Activated CD4-positive, alpha-beta T cell treated with anti-CD3 and anti-CD28 coated beads, Interleukin-10, Interleukin-2, amounts not matched to agents 100 ng/mL and 50 ng/mL, durations not matched to agents 16 hours and 8 hours (primary cell): Measurements from ENCODE around the gene OLIG2.

Source experiments
- DNase-seq: peaks from one replicate; pipeline ENCODE4 v3.0.0-alpha.2; 2020

OLIG2 gene

DNA sequence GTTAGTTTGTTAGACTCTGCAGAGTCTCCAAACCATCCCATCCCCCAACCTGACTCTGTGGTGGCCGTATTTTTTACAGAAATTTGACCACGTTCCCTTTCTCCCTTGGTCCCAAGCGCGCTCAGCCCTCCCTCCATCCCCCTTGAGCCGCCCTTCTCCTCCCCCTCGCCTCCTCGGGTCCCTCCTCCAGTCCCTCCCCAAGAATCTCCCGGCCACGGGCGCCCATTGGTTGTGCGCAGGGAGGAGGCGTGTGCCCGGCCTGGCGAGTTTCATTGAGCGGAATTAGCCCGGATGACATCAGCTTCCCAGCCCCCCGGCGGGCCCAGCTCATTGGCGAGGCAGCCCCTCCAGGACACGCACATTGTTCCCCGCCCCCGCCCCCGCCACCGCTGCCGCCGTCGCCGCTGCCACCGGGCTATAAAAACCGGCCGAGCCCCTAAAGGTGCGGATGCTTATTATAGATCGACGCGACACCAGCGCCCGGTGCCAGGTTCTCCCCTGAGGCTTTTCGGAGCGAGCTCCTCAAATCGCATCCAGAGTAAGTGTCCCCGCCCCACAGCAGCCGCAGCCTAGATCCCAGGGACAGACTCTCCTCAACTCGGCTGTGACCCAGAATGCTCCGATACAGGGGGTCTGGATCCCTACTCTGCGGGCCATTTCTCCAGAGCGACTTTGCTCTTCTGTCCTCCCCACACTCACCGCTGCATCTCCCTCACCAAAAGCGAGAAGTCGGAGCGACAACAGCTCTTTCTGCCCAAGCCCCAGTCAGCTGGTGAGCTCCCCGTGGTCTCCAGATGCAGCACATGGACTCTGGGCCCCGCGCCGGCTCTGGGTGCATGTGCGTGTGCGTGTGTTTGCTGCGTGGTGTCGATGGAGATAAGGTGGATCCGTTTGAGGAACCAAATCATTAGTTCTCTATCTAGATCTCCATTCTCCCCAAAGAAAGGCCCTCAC is at the start of gene OLIG2:
Gene OLIG2, plus strand, starts transcription at position 447 of the 954 bp plus-strand sequence. CDS start 928 bp downstream, outside the sequence.
- DNase-seq = no peak

DNA sequence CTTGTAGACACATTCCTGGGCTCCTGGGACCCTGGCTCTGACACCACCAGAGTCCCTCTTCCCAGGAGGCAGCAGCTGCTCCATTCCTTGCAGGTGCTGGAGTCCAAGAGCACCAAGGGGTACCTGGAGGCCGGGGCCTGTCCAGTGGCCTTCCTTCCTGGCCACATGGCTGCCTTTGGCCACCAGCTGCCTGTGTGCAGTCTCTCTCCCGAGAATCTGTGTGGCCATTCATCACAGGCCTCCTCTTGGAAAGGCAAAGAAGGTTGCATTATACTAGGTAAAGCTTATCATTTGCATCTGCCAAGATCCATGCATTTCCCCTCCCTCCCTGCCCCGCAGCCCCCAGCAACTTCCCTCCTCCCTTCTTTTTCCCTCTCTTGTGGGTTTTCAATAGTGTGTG is 48.9 kb upstream of the OLIG2 start:
- DNase-seq = no peak

- DNase-seq = no peak
Observed at GRCh38 chr21:32977216-32977615, 48.5 kb upstream of the OLIG2 start.

DNA sequence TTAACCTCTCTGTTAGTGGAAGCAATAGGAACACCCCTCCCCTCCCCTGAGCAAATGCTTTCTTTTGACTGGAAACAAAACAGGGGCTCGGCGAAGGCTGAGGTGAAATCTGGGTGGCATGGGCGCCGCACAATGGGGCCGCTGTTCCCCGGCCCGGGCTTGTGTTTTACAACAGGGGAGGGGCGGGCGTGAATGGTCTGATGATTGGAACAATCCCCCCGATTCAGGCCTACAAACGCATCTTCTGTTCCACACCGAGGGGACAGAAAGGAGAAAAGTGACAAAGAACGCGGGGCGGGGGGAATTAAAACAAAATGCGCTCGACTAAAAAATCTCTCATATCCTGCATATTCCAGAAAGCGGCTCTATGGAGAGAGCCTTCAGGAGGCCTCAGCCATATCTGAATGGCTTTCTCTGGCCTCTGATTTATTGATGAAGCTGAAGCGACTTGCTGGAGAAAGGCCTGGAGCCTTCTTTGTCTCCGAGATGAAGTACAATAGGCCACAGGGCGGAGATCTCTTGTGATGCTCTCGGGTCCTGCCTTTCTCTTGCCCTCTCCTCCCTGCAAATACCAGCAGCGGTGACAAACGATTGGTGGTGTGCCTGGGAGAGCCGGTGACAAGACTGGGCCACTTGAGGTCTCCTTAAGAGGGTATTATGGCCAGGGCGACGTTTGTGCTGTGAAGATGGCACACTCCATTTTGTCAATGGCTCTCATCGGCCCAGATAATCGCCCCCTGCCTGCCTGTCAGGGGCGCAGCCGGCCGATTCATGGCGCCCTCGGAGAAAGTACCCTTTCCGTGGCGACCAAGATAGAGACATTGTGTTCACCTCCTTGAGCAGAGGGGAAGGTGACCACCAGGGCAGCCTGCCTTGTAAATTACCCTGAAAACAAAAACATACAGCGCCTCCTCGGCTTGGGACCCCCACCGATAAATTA is 47.1 kb upstream of the OLIG2 start:
- DNase-seq = no peak

DNA sequence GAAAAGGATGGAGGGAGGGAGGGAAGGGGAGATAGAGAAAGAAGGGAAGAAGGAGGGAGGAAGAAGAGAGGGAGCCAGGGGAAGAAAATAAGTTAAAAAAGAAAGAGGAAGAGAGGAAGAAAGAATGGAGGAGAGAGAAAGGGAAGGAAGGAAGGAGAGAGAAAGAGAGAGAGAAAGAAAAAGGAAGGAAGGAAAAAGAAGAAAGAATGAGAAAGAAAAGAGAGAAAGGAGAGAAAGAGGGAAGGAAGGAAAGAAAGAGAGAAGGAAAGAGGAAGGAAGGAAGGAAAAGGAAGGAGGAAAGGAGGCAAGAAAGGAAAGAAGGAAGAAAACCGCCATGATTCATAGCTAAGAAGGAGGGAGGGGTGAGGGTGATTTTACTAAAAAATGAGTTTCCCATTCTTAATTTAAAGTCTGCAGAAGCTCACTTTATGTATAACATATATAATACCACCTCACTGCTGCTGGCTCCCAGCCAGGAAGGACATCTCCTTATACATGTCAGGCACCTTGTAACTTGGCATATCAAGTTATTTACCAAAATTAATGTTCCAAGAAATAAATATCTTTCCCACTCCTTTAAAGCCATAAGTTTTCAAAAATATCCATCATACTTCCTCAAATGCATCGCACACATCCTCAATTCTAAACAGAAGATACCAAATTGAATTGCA is 46.0 kb upstream of the OLIG2 start:
- DNase-seq = no peak

- no peak for DNase-seq
Observed at GRCh38 chr21:32981096-32981495, 44.6 kb upstream of the OLIG2 start.

DNA sequence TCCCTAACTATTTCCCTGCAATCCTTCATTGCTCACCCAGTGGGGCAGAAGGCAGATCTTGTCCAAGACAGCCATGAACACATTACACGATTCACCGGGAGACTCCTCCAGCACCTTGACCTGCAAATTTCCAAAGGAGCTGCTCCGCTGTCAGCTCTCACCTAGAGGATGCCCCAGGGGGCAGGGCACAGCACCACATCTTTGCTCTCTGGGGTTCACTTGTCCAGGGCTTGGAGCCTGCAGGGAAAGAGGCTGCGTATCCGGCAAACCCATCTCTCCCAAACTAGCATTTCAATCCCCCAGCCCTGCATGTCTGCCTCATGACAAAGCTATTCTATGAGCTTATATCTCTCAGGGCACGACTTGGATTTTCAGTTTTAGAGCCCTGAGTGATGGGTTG is 35.1 kb upstream of the OLIG2 start:
- no peak for DNase-seq

GRCh38 chr21:32991361-32991760 is 34.4 kb upstream of the OLIG2 start:
- no peak for DNase-seq

- DNase-seq = no peak
Observed at GRCh38 chr21:32993894-32994293, 31.8 kb upstream of the OLIG2 start.

- DNase-seq = no peak
Observed at GRCh38 chr21:32994305-32994704, 31.4 kb upstream of the OLIG2 start.

DNA sequence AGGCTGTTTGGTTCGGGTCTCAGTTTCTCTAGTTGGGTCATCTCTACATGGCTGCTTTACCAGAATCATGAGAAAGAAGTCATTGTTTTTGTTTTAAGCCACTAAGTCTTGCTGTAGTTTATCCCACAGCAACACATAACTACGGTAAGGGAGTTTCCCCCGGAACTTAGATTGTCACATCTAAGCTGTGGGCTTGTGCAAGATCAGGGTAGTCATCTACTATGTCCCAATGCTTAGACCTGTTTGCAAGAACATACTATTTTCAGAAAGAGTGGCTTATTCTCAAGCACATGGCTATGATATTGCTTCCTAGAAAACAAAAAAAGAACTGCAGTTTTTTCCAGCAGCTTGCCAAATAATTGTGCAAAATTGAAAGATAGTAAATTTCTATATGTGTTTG is 18.0 kb upstream of the OLIG2 start:
- DNase-seq = no peak

DNA sequence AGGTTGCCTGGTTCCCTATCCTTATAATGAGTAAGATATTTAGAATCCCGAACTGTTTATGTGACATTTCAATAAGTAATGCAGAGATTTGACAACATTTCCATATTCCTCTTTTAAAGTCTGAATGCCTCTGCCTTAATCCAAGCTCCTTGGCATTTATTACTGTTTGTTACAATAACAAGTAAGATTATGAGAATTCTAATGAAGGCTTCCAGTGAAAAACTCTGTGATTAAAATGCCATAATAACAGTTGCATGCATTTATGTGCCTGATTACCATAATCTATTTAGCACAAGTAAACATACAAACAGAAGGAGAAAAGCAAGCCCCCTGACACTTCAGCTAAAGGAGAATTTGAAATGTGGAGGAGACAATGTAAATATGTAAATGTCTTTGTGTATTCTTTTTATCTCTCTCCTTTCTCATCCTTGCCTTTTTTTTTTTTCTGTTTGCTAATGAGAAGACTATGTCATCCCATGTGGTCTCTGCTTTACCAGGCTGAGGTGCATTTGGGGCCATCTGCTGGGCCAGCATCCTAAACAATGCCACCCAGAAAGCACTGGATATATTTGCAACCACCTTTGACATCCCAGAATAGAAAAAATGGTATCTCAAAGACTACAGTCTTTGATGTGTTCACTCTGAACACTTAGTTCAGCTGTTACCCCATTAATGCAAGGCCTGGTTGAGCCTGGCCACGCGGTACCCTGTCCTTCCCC is 17.2 kb upstream of the OLIG2 start:
- DNase-seq = no peak

- no peak for DNase-seq
Observed at GRCh38 chr21:33010931-33011330, 14.8 kb upstream of the OLIG2 start.

DNA sequence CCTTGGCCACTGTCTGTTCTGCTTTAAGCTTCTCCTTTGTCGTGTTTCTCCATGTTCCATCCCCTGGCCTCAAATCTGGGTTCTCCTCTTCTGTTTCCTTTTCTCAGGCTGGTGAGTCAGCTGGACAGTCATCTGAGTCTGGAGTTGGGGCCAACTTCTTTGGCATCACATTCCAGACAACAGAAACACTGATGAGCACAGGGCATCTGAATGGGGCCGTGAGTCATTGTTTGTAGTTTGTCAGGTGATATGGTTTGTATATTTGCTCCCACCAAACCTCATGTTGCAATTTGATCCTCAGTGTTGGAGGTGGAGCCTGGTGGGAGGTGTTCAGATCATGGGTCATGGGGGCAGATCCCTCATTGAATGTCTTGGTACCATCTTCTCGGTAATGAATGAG is 14.3 kb upstream of the OLIG2 start:
- no peak for DNase-seq

- DNase-seq = no peak
Observed at GRCh38 chr21:33013626-33014025, 12.1 kb upstream of the OLIG2 start.

DNA sequence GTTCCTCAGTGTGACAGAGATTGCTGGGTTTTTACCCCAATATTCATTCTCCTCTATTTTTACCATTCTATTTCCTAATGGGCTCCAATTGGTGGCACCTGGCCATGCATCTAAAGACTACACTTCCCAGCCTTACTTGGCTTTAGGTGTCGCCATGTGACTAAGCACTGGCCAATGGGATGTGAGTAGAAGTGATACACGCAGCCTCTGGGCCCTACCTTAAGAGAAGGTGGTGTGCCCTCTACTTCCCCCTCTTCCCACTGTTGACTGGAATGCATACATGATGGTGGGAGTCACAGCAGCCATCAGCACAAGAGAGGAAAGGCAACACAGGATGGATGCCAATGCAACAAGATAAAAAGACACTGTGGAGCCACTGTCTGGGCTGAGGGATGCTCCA is 11.4 kb upstream of the OLIG2 start:
- DNase-seq = no peak

DNA sequence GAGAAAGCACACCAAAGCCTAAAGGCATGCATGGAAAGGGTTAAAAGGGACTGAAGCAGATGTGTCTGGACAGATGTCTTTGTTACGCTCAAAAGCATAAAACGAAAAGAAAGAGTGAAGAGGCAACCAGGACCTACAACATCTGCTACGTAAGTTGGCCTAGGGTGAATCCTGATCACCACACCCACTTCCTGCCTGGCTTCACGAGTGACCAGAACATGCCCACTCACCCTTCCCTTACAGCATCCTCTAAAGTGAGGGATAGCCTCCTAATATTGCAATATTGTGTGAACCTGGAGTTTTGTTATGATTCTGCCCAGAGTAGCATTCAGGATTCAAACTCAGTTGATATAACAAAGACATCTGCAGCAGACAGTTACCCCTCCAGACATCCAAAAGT is 10.6 kb upstream of the OLIG2 start:
- DNase-seq = no peak

DNA sequence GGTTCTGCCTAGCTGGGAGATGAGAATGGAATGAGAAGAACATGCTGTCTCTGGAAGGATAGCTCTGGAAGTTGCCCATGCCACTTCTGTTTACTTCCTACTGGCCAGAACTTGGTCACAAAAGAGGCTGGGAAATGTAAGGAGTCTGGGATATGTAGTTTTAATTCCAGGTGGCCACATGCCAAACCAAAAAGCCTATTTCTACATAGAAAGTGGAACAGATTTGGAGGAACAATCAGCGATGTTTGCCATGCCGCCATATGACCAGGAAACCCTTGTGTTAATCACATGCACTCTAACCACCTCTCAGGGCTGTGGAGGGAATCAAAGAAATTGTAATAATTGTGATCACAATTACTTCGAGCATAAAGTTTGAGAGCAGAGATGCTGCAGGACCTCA is 10.0 kb upstream of the OLIG2 start:
- DNase-seq = no peak

DNA sequence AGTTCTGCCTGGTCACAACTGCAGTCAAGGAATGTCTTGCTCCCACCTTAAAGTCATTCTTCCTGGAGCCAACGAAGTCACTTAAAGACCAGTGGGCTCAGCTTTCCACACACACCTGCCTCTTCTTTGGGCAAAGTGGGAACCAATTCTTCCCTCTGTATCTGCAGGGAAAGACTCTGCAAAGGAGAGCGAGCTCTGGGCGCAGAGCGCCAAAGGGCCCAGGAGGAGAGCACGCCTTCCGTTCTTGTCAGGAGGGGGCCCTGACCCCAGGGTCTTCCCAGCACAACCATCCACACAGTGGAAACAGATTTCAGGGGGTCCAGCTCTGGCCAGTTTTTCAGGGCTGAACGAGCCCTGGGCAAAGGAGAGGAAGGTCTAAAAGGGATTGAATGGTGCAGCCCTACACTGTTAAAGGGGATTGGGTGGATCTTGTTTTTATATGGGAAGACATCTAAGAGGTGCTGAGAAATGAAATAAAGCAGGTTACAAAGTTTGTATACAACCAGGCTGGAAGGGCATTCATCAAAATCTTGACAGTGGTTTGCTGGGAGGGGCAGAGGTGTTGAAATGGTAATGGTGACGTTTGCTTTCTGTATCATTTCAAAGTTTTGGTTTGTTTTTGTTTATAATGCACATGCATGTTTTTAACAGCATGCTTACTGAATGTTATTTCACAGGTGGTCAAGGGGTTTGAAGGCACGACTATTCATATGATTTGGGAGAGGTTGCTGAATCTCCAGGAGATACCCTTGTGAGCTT is 6.8 kb upstream of the OLIG2 start:
- DNase-seq = no peak

GRCh38 chr21:33019516-33019884 is 6.2 kb upstream of the OLIG2 start:
- DNase-seq = no peak

DNA sequence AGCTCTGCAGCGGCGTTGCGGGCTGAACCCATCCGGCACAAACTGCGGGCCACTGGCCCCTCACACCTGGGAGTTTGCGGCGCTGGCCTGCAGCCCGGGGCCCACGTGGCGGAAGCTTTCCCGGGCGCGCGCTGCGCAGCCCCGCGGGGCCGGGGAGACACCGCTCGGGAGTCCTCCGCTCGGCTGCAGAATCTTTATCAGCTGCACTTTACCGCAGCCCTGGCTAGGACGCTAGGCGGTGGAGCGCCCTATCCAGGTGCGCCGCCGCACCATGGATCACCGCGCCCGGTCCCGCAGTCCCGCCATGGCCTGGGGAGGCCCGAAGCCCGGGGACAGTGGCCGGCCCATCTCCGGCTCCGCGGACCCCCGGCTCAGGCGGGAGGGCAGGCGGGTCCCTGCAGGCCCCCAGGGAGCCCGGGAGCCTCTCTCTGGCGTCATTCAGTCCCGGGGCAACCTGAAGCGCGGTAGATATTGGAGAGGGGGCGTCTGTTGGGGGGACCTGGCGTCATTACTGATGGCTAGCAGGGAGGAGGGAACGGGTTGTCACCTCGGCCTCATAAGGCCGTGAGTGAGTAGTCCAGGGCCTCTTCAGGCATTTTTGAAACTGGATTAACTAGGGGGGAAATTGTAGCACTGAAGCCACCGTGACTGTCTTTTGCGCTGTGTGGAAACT is 5.7 kb upstream of the OLIG2 start:
- no peak for DNase-seq
